NB4 (cell line): Measurements from ENCODE around the gene SMIM31.

ENCODE experiments used
- DNase-seq: peaks from one replicate; pipeline ENCODE4 v3.0.0; 2010; ENCODE audit warnings: low read depth
- H3K4me3 ChIP-seq: one replicate; pipeline ENCODE4 v1.5.1; 2011; ENCODE audit warnings: mild to moderate bottlenecking, low read depth, low read length, moderate library complexity
- CTCF ChIP-seq: IDR thresholded peaks from one replicate; pipeline ENCODE4 v1.5.1; 2012; ENCODE audit warnings: low read depth, low read length
- MAX ChIP-seq: IDR thresholded peaks from 2 replicates; pipeline ENCODE4 v1.6.1; 2011; ENCODE audit warnings: low read depth, low read length
- MYC ChIP-seq: IDR thresholded peaks from 2 replicates; pipeline ENCODE4 v1.6.1; 2011; ENCODE audit warnings: low read depth, low read length
- POLR2A ChIP-seq: IDR thresholded peaks from 2 replicates; pipeline ENCODE4 v1.6.1; 2011; ENCODE audit warnings: mild to moderate bottlenecking; ENCODE audit not compliant: insufficient read length; ENCODE audit errors: extremely low read depth

The SMIM31 gene

DNA sequence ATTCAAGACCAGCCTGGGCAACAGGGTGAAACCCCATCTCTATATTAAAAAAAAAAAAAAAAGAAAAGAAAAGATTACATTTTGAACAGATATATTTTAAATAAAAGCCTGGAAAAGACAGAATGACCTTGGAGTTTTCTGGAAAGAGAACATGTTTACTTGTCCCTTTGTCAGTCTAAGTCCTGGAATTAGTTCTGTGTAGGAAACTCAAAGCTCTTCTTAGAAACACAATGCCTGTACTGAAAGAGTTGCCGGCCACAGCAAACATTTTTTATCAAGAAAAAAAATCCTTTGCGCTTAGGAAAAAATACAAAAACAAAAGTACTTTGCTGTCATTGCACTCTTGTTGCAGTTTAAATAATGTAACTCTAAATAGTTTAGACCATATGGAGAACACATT, 59.6 kb downstream of the SMIM31 start:
- TF ChIP-seq CTCF (no peak), MYC (no peak), POLR2A (no peak), MAX (no peak)
- H3K4me3 ChIP-seq, result no peak overlapping the region
- DNase-seq, result no peak

DNA sequence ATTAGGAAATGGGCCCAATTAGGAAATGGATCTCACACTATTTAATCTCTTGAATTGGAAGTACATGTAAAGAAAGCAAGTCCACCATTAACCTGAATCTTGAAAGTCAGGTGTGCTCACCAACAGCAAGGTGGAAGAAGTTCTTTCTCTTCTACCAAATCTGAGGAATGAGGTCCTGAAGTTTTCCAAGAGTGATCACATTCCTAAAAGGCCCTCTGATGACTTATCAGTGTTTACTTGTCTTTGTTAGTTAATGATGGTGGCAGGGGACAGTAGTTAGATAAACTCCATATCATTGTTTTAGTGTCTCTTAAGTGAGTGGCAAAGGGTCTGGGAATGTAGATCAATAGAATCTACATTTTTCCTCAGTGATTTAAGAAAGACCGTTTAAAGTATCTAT, 61.8 kb downstream of the SMIM31 start:
- TF ChIP-seq MYC (no peak), CTCF (no peak), POLR2A (no peak), MAX (no peak)

GRCh38 chr4:164819366-164819765, 65.4 kb downstream of the SMIM31 start:
- no peak for DNase-seq
- H3K4me3 ChIP-seq, result no peak overlapping the region
- TF ChIP-seq POLR2A (no peak), MAX (no peak), CTCF (no peak), MYC (no peak)

More for the DNA sequence above, 61.8 kb downstream of the SMIM31 start:
- DNase-seq, result no peak
- H3K4me3 ChIP-seq, result no peak overlapping the region

GRCh38 chr4:164821711-164822110, 67.8 kb downstream of the SMIM31 start:
- no peak for DNase-seq
- TF ChIP-seq MAX, result no peak
- no peak for TF ChIP-seq POLR2A
- no peak for TF ChIP-seq MYC
- TF ChIP-seq CTCF, result no peak
- H3K4me3 ChIP-seq, result no peak overlapping the region

GRCh38 chr4:164824581-164824980, 70.7 kb downstream of the SMIM31 start:
- no peak overlapping the region for H3K4me3 ChIP-seq
- TF ChIP-seq MAX (no peak), CTCF (no peak), POLR2A (no peak), MYC (no peak)
- no peak for DNase-seq

DNA sequence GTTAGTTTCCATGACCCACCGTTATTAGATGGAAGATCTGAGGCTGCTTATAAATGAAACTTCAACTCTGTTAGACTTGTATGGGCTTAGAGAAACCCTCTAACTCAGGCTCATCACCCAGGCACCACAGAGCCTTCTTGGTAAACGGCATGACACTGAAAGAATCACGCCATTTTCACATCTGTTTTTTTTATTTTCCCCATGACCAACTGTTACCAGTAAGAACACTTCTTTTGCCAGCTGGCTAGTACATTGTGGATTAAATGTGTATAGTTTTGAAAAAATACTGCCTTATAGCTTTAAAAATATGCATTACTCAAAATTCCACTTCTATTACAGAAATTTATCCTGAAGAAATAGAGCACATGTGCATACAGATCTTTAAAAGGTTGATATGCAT, 75.0 kb downstream of the SMIM31 start:
- no peak for TF ChIP-seq MAX
- no peak for TF ChIP-seq POLR2A
- no peak for TF ChIP-seq MYC
- TF ChIP-seq CTCF, result no peak
- no peak overlapping the region for H3K4me3 ChIP-seq

More for the DNA sequence above, 75.0 kb downstream of the SMIM31 start:
- no peak for DNase-seq
